Activated CD4-positive, alpha-beta T cell treated with anti-CD3 and anti-CD28 coated beads for 1 hour (primary cell): ENCODE results near the gene CCDC92B.
A peak's percentile ranks its signal among the peaks of the same experiment; 100 is the strongest.

ENCODE experiments used
- DNase-seq: peaks from one replicate; pipeline ENCODE4 v3.0.0-alpha.2; 2020

Gene CCDC92B

DNA sequence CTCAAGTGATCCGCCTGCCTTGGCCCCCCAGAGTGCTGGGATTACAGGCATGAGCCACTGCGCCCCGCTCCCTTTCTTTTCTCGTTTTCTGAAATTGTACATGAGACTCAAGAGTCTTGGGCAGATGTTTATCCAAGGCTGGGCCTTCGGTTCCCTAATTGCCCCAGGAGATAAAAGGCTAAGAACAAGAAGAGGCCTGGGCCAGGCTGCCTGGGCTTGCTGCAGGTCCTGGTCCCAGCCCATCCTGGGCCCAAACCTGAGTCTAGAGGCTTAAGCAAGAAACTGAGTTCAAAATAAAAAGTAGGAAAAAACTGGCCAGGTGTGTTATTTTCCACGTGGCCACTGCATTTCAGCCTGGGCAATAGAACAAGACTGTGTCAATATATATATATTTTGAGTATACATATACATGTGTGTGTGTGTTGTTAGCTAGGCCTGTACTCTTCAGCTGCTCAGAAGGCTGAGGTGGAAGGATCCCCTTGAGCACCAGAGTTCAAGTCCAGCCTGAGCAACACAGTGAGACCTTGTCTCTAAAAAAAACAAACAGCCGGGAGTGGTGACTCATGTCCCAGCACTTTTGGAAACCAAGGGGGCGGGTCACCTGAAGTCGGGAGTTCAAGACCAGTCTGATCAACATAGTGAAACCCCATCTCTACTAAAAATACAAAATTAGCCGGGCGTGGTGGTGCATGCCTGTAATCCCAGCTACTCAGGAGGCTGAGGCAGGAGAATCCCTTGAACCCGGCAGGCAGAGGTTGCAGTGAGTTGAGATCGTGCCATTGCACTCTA is 31.1 kb downstream of the CCDC92B start:
- DNase-seq = no peak

DNA sequence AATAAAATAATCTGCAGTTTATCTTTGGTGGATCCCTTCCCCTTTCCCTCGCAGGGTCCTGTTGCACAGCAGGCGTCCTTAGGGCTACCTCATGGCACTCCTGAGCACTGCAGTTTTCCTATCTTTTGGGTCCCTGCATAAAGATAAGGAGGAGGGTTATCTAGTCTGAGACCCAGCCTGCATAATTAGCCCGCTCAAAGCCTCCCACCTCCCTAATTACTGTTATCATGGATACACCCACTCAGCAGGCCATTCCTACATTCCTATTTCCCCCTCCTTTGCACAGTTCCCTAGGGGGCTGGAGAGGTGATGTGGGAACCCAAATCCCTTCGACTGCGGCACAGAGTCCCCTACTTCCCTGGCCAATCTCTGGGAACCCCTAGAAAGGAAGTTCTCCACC is 32.8 kb downstream of the CCDC92B start:
- DNase-seq = no peak

DNA sequence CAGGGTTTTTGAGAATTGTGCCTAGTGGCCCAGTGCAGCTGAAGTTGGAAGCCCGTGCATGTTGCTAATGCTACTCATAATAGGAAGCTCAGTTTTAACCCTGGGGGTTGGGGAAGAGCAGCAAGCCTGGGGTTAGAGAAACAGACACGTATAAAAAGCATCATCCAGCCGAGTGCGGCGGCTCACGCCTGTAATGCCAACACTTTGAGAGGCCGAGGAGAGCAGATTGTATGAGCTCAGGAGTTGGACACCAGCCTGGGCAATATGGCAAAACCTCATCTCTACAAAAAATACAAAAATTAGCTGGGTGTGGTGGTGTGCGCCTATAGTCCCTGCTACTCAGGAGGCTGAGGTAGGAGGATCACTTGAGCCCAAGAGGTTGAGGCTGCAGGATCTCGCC is 35.6 kb downstream of the CCDC92B start:
- no peak for DNase-seq

DNA sequence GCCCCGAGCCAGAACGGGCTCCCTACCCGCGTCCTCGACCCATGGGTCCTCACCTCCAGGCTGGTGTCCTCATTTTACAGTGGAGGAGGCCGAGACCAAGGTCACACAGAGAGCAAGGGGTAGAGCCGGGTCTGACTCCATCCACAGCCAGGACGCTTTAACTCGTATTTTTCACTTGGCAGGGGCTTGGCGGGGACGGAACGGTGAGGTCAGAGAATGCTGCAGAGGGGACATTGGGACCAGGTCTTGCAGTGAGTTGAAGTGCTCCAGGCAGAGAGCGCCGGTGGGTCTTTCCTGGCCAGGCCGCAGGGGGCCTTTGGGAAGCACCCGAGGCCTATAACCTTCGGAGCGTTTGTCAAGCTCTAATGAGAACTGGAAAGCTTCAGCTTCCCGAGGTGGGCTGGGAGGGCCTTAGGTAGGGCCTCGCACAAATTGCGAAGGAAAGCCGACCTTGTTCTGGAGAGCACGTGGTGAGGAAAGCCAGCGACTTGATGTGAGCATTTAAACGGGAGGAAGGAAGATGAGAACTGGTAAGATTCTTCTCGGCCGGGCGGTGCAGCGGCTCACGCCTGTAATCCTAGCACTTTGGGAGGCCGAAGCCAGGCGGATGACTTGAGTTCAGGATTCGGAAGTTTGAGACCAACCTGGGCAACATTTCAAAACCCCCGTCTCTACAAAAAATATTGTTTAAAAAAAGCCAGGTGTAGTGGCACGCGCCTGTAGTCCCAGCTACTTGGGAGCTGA is 37.0 kb downstream of the CCDC92B start:
- DNase-seq = no peak

DNA sequence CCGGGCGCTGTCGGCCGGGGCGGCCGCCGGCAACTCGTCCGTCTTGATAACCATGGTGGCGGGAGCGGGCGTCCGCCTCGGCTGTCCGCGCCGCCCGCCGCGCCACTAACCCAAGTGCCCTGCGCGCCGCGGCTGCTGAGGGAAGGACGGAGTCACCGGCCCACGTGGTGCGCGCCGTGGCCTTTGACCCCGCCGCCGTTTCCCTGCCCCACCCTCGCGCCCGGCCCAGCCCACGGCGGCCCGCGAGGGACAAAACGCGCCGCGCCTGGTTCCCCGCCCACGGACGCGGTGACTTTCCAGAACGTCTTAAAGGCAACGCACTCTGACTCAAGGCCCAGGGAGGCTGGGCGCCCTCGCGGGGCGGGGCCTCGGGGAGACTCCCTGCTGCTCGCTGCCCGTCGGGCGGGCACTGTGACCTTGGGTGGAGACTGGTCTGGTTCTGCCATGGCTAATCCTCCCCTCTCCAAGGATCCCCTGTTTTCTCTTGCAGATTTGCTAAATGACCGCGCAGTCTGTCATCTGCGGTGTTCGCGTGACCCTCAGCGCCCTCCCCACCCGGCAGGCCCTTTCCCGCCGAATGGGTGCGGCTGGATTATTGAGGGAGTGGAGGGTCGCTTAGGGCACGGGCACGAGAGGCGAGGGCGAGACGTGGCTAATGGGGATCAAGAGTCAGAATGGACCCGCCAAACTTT is 37.7 kb downstream of the CCDC92B start, which contains the start of gene CLUH:
Gene CLUH, minus strand, starts transcription at position 157 of the 692 bp plus-strand sequence. Its CDS starts 103 bp downstream, at position 54.
- peak; percentile 96 for DNase-seq

DNA sequence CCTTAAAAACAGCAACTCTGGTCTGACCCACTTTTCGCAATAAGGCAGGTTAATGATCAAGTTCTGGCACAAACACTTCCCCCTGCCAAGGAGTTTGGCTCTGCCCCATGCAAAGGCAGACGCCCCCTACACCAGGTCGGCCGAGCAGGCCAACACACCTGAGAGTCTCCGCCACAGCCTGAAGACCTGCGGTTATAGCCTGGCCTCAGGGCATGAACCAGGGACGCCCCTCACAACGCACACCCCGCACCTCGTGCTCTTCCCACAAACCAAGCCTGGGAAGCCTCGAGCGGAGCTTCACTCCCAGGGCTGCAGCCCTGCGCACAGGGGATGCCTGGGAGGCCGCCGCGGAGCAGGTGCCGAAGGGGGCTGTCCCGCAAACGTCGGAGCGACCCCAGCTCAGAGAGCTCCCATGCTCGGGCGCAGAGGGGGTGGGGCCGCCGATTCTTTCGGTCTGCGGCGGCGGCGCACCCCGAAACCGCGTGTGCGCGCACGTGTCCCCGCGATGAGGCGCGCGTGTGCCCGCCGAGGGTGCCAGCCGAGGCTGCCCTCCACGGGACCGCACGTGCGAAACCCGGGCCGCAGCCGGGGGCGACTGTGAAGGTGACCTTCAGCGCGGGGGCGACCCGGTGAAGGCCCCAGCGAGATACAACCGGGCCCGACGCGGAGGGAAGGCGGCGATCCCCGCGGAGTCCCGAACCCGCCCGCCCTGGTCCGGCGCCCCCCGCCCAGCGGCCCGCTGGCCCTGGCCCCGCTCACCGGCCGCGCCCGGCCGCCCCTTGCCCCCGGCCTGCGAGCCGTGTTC is 38.4 kb downstream of the CCDC92B start:
- DNase-seq = no peak

DNA sequence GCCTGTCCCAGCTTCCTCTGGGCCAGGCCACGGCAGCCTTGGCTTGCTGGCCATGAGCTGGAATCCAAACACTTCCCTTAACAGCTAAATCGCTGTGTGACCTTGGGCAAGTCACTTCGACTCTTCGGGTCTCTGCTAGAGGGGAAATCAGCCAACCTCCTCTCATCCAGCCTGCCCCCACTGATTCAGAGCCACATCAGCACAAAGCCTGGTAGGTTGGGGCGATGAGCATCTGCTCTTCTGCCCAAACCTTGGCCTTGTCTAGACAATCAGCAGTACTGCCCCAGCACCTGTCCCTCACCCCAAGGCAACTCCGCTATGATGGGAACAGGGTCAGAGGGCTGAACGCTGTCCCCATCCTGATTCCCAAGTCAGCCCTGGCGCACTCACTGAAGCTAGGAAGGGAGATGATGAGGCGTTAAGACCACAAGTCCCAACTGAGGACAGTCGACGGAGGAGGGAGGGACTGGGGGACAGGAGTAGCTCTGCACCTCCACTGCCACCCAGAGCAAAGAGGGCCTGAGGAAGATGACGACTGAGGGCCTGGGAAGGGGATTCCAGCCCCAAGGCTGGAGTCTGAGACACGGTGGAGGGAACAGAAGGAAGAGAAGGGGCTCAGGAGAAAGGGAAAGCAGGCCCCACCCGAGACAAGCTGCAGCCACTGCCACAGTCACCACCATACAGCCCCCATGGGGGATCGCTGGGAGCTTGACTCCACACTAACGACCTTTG is 39.2 kb downstream of the CCDC92B start:
- no peak for DNase-seq

DNA sequence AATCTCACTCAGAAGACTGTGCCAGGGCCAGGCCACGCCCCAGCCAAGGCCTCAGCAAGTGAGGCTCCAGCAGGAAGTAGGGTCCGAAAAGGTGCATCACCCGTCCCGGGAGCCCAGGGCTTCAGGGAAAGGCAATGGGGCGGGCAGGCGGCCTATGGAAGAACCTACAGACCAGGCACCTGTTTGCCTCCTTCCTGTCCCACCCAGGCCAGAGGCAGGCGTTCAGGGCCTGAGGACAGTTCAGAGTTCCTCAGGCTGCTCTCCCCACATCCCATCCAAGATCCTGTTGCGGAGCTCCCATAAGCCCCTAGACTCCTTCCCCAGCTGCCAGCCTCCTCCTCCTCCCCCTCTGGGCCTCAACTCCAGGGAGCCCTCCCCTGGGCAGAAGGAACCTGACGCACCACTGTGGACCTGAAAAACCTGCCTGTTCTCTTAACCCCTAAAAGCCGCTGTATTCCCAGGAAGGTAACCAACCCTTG is 40.2 kb downstream of the CCDC92B start:
- no peak for DNase-seq

DNA sequence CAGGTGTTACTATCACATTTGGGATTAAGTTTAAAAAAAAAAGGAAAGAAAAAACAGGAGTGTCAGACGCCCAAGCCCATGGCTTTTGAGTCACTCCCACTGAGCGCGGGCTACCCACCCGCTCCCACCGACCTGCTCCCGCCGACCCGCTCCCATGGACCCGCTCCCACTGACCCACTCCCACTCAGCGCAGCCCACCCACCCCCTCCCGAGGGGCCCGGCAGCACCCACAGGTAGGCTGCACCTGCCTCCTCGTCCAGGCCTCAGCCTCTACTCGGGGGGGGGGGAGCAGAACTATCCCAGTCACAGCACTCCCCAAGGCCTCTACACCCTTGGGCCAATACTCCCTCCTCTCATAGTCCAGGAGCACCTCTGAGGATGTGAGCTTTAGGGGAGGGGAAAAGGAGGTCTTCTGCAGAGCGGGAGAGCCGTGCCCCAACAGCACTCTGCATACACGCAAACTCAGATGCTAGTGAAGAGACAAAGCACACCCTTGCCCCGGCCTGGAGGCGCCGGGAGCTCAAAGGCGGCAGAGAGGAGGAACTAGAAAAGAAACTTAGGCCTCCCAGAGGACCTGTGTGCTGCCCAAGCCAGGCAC is 40.8 kb downstream of the CCDC92B start:
- DNase-seq = no peak

DNA sequence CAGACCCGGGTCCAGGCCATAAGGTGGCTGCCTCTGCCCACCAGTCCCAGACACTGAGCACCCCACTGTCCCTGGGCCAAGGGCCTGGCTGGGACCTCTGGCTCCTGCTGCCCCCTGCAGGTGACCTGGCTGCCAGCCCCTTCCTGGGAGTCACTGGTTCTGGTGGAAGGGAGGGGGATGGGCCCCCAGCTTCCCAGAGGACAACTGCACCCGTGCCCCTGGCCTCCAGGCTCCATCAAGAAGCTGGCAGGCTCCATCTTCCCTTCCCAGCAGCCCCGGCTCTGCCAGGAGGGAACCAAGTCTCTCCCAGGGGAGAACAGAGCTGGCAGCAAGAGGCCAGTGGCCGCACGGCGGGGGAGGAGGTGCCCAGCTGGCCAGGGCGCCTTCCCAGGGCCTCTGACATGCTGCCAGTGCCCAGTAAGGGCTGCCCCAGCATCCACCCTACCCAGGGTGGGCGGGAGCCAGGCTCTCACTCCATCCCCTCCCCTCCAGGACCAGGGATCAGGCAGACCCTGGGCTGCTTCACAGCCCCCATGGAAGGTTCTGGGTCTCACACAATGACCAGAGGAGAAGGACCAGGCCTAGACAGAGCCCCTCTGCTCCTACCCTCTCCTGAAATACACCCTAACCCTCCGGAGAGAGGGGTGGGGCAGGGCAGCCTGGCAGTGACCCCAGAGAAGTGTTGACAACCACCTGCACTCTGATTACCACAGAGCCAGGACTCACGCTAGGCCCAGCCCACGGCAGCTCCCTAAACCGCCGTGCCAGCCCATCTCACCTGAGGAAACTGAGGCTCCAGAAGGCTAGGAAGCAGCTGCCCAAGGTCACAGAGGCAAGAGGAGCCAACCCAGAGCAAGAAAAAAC is 41.5 kb downstream of the CCDC92B start:
- DNase-seq = no peak

DNA sequence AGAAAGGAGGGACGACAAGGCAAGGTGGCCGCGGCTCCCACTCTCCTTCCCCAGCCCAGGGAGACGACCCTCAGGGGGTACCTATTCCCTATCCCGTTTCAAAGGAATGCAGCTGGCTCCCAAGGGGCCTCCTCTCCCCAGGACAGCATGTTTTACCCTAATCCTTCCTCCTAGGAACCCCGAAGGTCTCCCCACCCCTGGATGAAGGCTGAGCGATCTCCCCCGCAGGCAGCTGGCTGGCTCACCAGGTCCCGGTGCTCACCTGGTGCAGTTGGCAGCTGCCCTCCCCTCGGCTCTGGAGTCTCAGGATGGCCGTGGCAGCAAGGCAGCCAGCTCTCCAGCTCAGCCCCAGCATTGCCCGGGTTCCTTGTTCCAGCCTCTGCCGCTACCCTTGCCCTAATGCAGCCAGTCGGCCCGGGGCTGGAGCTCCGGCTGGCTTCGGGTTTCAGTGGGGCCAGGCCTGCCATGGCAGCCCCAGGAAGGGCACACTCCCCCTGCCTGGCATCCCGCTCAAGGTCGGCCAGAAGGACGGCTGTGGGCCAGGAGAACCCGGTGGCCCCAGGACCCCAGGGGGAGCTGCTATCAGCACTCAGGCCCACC is 42.4 kb downstream of the CCDC92B start:
- DNase-seq = no peak

DNA sequence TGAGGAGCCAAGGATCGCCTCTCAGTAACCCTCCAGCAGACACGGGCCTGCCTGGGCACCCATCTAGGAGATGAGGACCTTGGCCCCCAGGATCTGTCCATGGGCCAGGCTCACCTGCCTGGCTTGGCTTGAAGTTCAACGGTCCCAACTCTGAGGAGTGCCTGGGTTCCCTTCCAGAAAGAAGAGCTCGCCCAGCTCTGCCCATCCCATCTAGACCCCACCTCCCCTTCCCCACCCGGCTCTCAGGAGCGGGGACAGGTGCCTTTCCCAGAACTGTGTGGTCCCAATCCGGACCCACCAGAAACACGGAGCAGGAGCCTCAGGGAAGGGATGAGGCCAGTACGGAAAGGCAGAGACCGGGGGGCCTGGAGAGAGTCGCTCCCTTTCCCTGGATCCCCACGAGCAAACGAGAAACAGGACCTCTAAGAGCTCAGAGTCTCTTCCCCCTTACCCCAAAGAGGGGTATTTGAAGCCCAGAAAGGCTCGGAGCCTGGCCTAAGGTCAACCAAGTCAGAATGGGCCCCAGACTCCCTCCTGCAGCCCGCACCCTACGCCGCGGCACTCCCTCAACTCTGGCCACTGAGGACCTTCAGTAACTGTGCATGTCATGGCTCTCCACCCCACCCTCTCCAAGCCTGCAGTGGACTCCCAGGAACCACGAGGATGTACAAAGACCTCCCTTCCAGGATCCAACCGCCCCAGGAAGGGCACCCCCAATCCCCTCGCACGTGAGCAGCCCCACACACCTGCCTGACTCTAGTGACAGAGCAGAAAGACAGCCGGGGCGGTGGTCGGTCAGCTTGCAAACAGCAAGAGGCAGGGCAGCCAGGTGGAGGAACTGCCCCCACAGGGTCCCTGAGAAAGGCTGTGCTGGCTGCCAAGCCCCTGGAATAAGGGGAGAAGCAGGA is 43.3 kb downstream of the CCDC92B start:
- no peak for DNase-seq

DNA sequence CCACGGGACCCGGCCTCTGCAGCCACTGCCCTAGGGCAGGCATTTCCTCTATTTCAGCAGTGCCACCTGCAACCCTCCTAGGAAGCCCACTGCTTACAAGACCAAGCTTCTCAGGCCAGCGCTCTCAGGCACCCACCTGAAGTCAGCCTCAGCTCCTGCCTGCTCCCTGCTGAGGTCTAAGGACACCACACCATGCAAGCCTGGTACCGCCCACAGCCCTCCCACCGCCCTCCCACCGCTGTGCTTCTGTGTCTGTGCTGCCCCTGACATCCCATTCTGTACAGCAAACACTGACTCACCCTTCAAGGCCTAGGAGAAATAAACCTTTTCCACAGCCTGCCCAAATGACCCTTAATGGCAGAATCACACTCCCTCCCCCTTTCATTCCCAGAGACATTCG is 44.2 kb downstream of the CCDC92B start:
- DNase-seq = no peak

DNA sequence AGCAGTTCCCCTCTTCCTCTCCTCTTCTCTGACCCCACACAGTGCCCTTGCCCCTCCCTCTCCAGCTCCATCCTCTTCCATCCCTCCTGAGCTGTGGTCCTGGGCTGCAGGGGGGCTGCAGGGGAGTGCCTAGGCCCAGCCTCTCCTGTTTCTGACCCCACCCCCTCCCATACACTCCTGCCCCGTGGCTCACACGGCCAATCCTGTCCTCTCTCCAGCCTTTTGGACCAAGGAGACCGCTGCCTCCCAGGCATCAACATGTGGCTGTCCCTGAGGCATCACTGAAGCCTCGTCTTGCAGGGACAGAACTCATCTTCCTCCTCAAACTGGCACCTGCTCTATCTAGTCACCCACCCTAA is 44.6 kb downstream of the CCDC92B start:
- no peak for DNase-seq

DNA sequence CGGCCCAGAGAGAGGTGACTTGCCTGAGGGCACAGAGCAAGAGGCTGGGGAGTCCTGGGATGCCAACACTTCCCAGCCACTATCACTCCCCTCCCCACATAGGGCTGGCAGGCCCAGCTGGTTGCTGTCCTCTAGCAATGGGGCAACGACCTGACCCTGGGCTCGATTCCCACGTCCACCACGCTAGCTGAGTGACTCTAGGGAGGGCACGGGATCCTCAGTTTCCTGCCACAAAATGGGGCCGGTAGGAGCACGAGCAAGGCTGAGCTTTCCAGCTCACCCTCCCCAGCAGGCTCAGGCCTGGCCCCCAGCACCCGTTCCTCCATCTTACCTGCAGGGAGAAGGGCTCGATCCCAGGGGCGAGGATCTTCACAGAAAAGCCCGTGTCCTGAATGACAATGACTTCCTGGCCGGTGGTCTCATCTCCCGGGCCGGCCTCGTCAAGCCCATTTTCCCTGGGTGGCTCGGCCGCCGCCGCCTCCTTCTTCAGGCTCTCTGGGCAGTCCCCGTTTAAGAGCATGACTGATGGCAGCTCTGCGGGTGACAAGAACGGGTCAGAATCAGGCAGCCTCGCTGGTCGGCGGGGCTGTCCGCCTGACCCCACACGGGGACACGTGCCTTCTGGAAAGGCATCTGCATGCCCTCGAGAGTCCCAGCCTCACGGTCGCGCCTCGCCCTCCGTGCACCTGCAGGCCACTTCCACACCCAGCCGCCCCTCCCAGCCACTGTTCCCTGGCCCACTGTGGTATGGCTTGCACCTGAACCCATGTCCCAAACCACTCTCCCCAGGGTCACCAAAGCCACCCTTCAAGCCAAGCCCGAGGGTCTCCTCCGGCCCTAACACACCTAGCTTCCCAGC is 45.2 kb downstream of the CCDC92B start:
- DNase-seq = no peak

DNA sequence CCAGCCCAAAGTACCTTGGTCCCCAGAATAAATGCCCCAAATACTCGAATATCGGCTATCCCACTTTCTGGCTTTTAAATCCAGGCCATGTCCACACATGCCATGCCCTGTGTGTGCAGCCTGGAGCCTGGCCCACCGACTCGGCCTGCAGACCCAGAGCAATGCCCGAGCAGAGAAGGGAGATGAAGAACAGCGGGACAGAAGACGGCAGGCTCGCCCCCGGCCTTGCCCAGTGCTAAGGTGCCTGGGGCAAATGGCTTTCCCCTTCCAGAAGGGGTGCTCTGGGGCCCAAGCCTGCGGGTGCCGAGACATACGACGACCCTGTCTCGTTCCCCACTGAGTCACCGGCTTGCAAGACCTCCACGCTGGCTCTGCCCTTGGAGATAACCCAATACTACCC is 45.8 kb downstream of the CCDC92B start:
- DNase-seq = no peak

DNA sequence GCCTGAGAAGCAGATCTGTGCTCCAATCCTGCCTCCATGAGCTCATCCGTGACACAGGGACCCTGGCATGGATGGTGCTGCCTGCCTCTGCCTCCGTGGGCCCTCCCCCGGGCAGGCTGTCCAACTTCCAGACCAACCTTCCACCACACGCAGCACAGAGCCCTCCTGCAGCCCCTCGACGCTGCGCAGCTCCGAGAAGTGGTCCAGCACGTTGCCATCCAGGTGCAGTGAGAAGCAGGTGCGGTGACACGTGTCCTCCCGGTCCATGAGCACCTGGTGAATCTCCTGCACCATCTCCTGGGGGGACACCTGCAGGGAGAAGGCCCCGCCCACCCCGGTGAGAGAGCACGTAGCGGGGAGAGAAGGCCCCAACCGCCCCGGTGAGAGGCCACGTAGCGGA is 46.3 kb downstream of the CCDC92B start:
- no peak for DNase-seq
